Glutamatergic neuron (in vitro differentiated cells): ENCODE data around the gene CCNY. TPM values are rescaled to one million over a fixed set of nuclear protein-coding genes. Genes with fewer than 3 reads are reported as not detected.
"Not testable (repeated sequence)": the region's sequence is repeated elsewhere in the genome, so short reads cannot be mapped to it uniquely, and the experiment has no call there.

Experiments used
- DNase-seq: peaks from one replicate; pipeline ENCODE4 v3.0.0; 2022
- H3K27ac Mint-ChIP-seq: one replicate; pipeline ENCODE4 v1.8.0; 2020; ENCODE audit warnings: mild to moderate bottlenecking, mixed read lengths, inconsistent platforms; ENCODE audit not compliant: unreplicated experiment
- H3K27me3 Mint-ChIP-seq: one replicate; pipeline ENCODE4 v1.8.0; 2020; ENCODE audit warnings: mild to moderate bottlenecking, moderate library complexity, mixed read lengths, inconsistent platforms; ENCODE audit not compliant: unreplicated experiment
- H3K36me3 Mint-ChIP-seq: one replicate; pipeline ENCODE4 v1.8.0; 2020; ENCODE audit warnings: mild to moderate bottlenecking, mixed read lengths, inconsistent platforms; ENCODE audit not compliant: unreplicated experiment
- H3K4me1 Mint-ChIP-seq: one replicate; pipeline ENCODE4 v1.8.0; 2020; ENCODE audit warnings: mild to moderate bottlenecking, low read depth, mixed read lengths, inconsistent platforms; ENCODE audit not compliant: unreplicated experiment
- H3K4me3 Mint-ChIP-seq: one replicate; pipeline ENCODE4 v1.8.0; 2020; ENCODE audit warnings: mild to moderate bottlenecking, mixed read lengths, inconsistent platforms; ENCODE audit not compliant: unreplicated experiment
- H3K9me3 Mint-ChIP-seq: one replicate; pipeline ENCODE4 v1.8.0; 2020; ENCODE audit warnings: mild to moderate bottlenecking, moderate library complexity, mixed read lengths, inconsistent platforms; ENCODE audit not compliant: unreplicated experiment
- CTCF ChIP-seq: fragments of 200-600 bp; sonication (generic); IDR thresholded peaks from one replicate; pipeline ENCODE4 v1.5.0; 2021; ENCODE audit not compliant: partially characterized antibody, unreplicated experiment
- total RNA-seq: library from RNA; stranded (reverse); fragmentation: NEBNext Ultra II Directional; extraction: Animal tissue kit (Norgen Biotek cat#: 25700); gene quantifications from one replicate; pipeline ENCODE4 v1.2.1, GENCODE V29; 2021; ENCODE audit not compliant: unreplicated experiment

CCNY gene
- total RNA-seq, 1 donor from 2014 or later: 219 TPM

GRCh38 chr10:35353805-35354204, 17.5 kb downstream of the CCNY start:
- Mint-ChIP-seq H3K4me1 (peaks cover 75% of the 10 kb centered on the region), H3K9me3 (peaks cover 6% of the 10 kb centered on the region), H3K27me3 (peaks cover 5% of the 10 kb centered on the region), H3K36me3 (no peaks in the 10 kb centered on the region), H3K4me3 (no peak overlapping the region), H3K27ac (no peak overlapping the region)
- DNase-seq: no peak
- TF ChIP-seq CTCF: no peak

- H3K27me3 Mint-ChIP-seq, H3K4me3 Mint-ChIP-seq, H3K36me3 Mint-ChIP-seq, DNase-seq, H3K9me3 Mint-ChIP-seq: not testable (repeated sequence)
- Mint-ChIP-seq H3K4me1 (peaks cover 75% of the 10 kb centered on the region), H3K27ac (peak overlapping the region; percentile 29)
Measured at GRCh38 chr10:35354257-35354656, 17.9 kb downstream of the CCNY start.

GRCh38 chr10:35355971-35356724, 19.8 kb downstream of the CCNY start:
- no peaks in the 10 kb centered on the region for H3K36me3 Mint-ChIP-seq
- TF ChIP-seq CTCF: no peak
- H3K9me3 Mint-ChIP-seq: peaks cover 5% of the 10 kb centered on the region
- DNase-seq: no peak
- H3K4me1 Mint-ChIP-seq: peaks cover 64% of the 10 kb centered on the region
- H3K27me3 Mint-ChIP-seq: peaks cover 3% of the 10 kb centered on the region
- peak overlapping the region; percentile 24 for H3K27ac Mint-ChIP-seq
- H3K4me3 Mint-ChIP-seq: no peak overlapping the region

GRCh38 chr10:35356725-35357092, 20.4 kb downstream of the CCNY start:
- peaks cover 4% of the 10 kb centered on the region for H3K9me3 Mint-ChIP-seq

GRCh38 chr10:35359056-35359455, 22.7 kb downstream of the CCNY start:
- Mint-ChIP-seq H3K4me3 (peak overlapping the region; percentile 31), H3K9me3 (peaks cover 7% of the 10 kb centered on the region), H3K27me3 (peaks cover 5% of the 10 kb centered on the region), H3K27ac (peak overlapping the region; percentile 86), H3K4me1 (peaks cover 52% of the 10 kb centered on the region), H3K36me3 (peaks cover 4% of the 10 kb centered on the region)
- no peak for TF ChIP-seq CTCF
- no peak for DNase-seq

More at GRCh38 chr10:35356725-35357092, 20.4 kb downstream of the CCNY start:
- no peaks in the 10 kb centered on the region for H3K36me3 Mint-ChIP-seq
- H3K27me3 Mint-ChIP-seq: peaks cover 3% of the 10 kb centered on the region
- peak overlapping the region; percentile 2 for H3K27ac Mint-ChIP-seq
- peaks cover 61% of the 10 kb centered on the region for H3K4me1 Mint-ChIP-seq
- H3K4me3 Mint-ChIP-seq: no peak overlapping the region
- DNase-seq: no peak
- no peak for TF ChIP-seq CTCF
